NCI-H146 (cell line): ENCODE data around the gene GRIN3B.
"Not testable (repeated sequence)": the region's sequence is repeated elsewhere in the genome, so short reads cannot be mapped to it uniquely, and the experiment has no call there.

ENCODE experiments used
- DNase-seq: peaks from one replicate; lab custom pipeline; 2025; lab: John Stamatoyannopoulos, UW

Gene GRIN3B

GRCh38 chr19:1019616-1019961 is 19.4 kb downstream of the GRIN3B start:
- no peak for DNase-seq

DNA sequence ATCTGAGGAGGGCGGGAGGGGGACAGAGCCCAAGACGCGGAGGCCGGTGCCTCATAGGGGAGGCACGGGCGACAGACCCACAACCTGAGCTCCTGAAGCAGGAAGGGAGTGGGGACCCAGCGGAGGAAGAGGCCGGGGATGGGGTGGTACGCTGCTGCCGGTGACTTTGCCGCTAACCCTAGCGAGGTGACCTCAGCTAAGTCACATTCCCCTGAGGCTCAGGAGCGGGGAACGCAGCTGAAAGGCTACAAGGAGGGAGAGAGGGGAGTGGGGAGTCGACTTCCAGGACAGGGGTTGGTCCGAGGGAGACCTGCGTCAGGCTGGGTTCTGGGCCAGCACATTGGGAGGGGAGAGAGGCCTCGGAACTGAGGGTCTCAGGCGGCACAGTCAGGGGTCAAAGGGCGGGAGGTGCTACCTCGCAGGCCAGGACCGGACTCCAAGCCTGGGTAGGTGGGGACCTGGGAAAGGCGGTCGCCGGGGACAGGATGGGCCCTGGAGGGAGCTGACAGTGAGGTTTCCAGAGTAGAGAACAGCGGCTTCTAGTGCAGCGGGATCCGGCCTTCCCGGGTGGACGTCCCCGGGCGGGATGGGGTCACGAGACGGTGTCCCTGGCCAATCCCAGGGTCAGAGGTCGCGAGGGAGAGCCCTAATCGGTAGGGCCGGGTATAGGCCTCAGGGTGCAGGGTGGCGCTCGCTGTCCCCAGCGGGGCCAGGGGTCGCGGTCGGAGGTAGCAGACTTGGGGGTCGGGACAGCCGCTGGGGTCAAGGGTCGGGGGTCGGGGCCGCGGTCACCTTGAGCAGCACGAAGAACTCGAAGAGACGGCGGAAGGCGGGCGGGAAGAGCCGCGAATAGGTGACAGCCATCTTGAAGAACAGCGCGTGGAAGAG is 20.0 kb downstream of the GRIN3B start:
- DNase-seq, result no peak

DNA sequence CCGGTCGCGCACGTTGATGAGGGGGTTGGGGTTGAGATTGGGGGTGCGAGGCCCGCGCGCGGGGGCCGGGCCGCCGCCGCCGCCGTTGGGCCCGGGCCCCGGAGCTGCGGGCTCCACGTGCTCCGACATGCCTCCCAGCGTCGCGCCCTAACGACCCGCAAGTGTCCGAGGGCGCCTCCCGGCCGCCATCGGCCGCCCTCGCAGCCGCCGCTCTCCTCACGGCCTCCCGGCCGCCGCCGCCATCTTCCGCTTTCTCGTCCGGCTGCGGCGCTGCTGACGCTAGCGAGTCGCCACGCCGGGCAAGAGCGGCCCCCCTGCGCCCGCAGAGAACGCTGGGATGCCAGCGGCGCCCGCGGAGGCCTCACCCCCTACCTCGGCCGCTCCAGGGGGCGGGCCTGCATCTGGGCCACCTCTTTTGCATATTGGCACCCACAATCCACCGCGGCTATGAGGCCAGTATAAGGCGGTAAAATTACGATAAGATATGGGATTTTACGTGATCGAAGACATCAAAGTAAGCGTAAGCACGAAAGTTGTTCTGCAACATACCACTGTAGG is 20.7 kb downstream of the GRIN3B start, which contains the start of gene TMEM259:
TSS of gene TMEM259 (minus strand) at position 256 of the 558 bp plus-strand sequence. CDS start at position 129, 127 bp downstream.
- peak; percentile 94 for DNase-seq

DNA sequence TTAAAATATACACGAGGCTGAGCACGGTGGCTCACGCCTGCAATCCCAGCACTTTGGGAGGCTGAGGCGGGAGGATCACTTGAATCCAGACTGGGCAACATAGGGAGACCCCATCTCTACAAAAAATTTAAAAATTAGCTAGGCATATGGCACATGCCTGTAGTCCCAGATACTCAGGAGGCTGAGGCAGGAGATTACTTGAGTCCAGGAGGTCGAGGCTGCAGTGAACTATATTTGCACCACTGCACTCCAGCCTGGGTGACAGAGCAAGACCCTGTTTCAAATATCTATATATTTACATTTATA is 23.6 kb downstream of the GRIN3B start:
- DNase-seq, result not testable (repeated sequence)

GRCh38 chr19:1025080-1025479 is 24.9 kb downstream of the GRIN3B start:
- not testable (repeated sequence) for DNase-seq

GRCh38 chr19:1025960-1026782 is 26.0 kb downstream of the GRIN3B start, which contains the start of gene CNN2:
TSS of gene CNN2 (plus strand) at chr19:1026608. CDS start at chr19:1026662, 54 bp downstream.
- peak; percentile 16 for DNase-seq

DNA sequence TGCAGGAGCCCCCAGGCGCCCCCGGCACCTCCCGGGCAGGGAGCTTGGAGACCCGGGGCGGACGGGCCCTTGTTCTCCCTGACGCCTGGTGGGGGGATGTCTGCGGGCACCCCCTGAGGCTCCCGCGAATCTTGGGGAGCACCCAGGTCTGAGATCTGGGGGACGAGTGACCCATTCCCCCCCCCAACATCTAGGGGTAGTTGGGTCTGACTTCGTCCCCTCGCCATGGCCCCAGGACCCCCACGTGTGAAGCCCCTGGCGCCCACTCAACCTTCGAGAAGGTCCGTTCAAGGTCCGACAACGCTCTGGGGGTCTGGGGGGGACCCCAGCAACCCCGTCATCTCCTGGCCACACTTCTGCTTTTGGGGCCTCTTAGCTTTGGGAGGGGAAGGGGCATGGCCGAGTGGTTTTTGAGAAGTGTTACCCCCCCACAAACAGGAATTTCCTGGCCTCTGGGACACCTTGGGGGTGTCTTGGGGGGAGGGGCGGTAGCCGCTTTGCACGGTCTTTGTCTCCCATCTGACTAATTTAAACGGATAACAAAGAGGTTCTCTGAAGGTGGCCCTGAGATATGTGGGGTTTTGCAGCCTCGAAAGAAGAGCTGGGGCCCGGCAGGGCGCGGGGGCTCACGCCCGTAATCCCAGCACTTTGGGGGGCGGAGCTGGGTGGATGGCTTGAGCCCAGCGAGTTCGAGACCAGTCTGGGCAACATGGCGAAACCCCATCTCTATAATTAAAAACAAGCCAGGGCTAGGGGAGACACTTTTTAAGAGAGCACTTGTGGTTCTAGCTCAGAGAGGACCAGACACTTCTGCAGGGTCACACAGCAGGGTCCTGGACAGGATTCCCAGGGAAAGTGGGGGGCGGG is 26.8 kb downstream of the GRIN3B start:
- DNase-seq, result no peak

GRCh38 chr19:1027650-1028061 is 27.4 kb downstream of the GRIN3B start:
- DNase-seq, result no peak

DNA sequence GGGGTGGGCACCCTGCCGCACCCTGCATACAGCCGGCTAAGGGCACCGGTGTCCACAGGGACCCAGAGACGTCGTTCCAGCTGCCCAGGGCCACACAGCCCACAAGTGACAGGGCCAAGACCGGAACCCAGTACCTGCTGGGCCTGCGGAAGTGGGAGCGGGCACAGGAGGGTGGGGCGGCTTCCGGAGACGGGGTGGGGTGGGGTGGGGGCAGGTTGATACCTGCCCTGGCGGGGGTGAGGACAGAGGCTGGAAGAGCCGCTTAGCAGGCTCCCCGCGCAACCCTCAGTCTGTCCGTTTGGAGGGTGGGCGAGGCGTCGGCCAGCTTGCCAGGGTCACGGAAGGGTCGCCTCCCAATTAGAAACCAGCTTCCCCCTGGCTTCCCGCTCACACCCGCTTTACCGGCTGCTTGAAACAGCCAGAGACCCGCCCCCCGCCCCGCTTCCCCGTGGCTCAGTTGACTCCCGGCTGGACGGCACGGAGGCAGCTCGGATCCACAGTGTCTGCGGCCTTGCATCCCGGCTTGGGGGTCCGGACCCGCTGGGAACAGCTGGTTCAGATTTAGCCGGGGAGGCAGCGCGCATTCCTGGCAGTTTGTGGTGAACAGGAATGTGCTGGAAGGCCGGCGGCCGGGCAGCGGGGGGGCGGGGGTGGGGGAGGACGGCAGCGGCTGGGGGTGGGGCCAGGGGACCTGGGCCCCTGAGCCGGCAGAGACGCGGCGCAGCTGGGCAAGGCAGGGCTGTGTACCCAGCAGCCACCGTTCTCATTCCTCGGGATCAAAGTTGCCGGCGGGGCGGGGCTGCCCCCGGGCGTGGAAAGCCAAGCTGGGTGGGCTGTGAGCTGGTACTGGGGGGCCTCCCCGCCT is 28.1 kb downstream of the GRIN3B start:
- DNase-seq, result peak; percentile 41

GRCh38 chr19:1032264-1032867 is 32.1 kb downstream of the GRIN3B start:
- DNase-seq, result no peak

GRCh38 chr19:1035998-1036621 is 35.9 kb downstream of the GRIN3B start:
- DNase-seq, result no peak

- DNase-seq, result no peak
These were observed 37.4 kb downstream of the GRIN3B start for GRCh38 chr19:1037621-1038064.

GRCh38 chr19:1038978-1039645 is 38.9 kb downstream of the GRIN3B start:
- no peak for DNase-seq

GRCh38 chr19:1039646-1040475 is 39.6 kb downstream of the GRIN3B start, which contains the start of gene ABCA7:
TSS of gene ABCA7 (plus strand) at chr19:1040107. CDS start at chr19:1041362, 1,255 bp downstream.
- peak; percentile 93 for DNase-seq

DNA sequence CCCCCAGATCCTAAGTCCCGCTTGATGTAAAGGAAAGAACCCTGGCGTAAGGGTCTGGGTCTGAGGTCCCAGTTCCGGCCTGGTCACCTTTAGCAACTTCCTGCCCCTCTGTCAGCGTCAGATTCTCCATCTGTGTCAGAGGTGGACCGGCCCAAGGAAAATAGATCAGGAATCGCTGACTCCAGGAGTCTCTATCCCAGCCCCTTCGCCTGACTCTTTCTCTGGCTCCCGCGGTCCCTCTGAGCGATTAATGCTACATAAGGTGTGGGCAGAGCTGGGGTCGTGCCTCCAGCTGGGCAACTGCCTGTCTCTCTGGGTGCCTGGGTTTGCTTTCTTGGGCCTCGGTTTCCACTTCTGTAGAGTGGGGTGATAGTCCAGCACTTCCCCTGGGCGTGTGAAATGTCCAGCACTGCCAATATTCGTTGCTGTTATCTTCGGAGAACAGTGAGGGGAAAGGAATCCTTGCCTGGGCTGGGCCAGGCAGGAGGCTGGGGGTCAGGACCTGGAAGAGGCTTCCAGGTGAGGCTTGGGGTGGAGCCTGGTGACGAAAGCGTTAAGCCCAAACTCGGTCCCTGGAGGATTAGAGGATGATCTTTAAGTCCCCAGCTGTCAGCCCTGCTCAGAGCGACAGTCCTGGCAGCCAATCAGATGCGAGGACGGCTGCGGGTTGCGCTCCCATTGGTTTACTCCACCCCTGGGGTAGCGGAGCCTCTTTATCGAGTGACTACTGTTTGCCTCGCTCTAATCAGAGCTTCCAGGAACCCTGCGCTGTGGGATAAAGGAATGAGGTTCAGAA is 40.5 kb downstream of the GRIN3B start:
- peak; percentile 82 for DNase-seq

- DNase-seq, result no peak
These were observed 41.1 kb downstream of the GRIN3B start for GRCh38 chr19:1041272-1041834.
